Lower leg skin (tissue), 3 donors: ENCODE measurements around the gene BRD3.

Source experiments
- CTCF ChIP-seq, 3 donors: fragments of 450-650 bp; IDR thresholded peaks; one replicate each; pipeline ENCODE4 v1.5.1; 2016; ENCODE audit warnings: antibody characterized with exemption in 3 of 3, mild to moderate bottlenecking in 3 of 3, moderate library complexity in 2 of 3
- POLR2A ChIP-seq, 2 donors: fragments of 450-650 bp; IDR thresholded peaks; one replicate each; pipeline ENCODE4 v1.6.1; 2016 to 2017; ENCODE audit warnings: antibody characterized with exemption in 2 of 2, mild to moderate bottlenecking in 1 of 2, moderate library complexity in 1 of 2

DNA sequence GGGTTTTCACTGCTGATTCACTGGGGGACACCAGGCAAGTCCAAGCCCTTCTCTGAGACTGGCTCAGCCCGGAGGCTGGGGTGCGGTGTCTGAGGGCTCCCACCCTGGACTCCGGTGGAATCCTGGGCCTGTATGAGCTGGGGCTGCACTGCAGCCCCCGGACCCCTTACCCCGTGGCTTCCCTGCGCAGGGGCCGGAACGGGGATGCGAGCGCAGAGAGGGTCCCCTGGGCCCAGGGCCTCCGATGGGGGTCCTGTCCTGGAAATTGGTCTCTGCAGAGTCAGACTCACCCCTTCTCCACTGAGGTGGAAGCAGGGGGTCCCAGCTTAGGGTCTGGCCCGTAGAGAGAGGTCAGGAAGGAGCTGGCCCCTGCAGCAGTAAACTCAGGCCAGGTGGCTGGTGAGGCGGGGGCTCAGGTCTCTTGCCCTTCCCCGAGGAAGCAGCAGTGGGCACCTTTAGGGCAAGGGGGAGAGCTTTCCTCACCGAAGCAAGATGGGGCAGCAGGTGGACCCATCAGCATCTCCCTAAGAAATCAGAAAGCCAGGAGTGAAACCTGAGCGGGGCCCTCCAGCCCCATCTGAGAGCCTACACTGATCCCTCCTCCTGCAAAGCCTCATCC lies 74.1 kb downstream of the BRD3 start:
- TF ChIP-seq CTCF (IDR thresholded peaks at IDR 0.05) = no peak
- TF ChIP-seq POLR2A (IDR thresholded peaks at IDR 0.05) = no peak
